DMS53 treated with DMSO at 0.1 percent for 48 hours (cell line): ENCODE data around the gene SI.
"Not testable (repeated sequence)": the region's sequence is repeated elsewhere in the genome, so short reads cannot be mapped to it uniquely, and the experiment has no call there.

Source experiments
- DNase-seq: peaks from one replicate; lab custom pipeline; 2025; ENCODE audit not compliant: unreplicated experiment; lab: John Stamatoyannopoulos, UW

The SI gene

GRCh38 chr3:165078293-165078692, at the start of gene SI:
Gene SI (minus strand): TSS chr3:165078496. CDS start chr3:165076012, 2,484 bp downstream.
- DNase-seq = no peak

GRCh38 chr3:165125836-165126235, 47.5 kb upstream of the SI start:
- DNase-seq = no peak

GRCh38 chr3:165111401-165111800, 33.1 kb upstream of the SI start:
- no peak for DNase-seq

GRCh38 chr3:165103616-165104015, 25.3 kb upstream of the SI start:
- no peak for DNase-seq

- DNase-seq = no peak
Observed at GRCh38 chr3:165082650-165083049, 4.4 kb upstream of the SI start.

- DNase-seq = no peak
Observed at GRCh38 chr3:165081183-165081582, 2.9 kb upstream of the SI start.

GRCh38 chr3:165075695-165076094, 2.6 kb downstream of the SI start:
- DNase-seq = no peak

- no peak for DNase-seq
Observed at GRCh38 chr3:165070682-165071081, 7.6 kb downstream of the SI start.

- no peak for DNase-seq
Observed at GRCh38 chr3:165056510-165056909, 21.8 kb downstream of the SI start.

GRCh38 chr3:165040186-165040585, 38.1 kb downstream of the SI start:
- no peak for DNase-seq

- no peak for DNase-seq
Observed at GRCh38 chr3:165011557-165011956, 66.7 kb downstream of the SI start.

GRCh38 chr3:164984947-164985346, 93.3 kb downstream of the SI start:
- DNase-seq = no peak

GRCh38 chr3:164962610-164963009, 115.7 kb downstream of the SI start:
- DNase-seq = no peak

- DNase-seq = no peak
Observed at GRCh38 chr3:164952966-164953365, 125.3 kb downstream of the SI start.

GRCh38 chr3:164951403-164951802, 126.9 kb downstream of the SI start:
- DNase-seq = not testable (repeated sequence)

- no peak for DNase-seq
Observed at GRCh38 chr3:164940745-164941144, 137.6 kb downstream of the SI start.

- DNase-seq = no peak
Observed at GRCh38 chr3:164929642-164930041, 148.7 kb downstream of the SI start.
